Lower leg skin (tissue), 3 donors: ENCODE results near the gene AMY1A.
"Not testable (repeated sequence)": the region's sequence is repeated elsewhere in the genome, so short reads cannot be mapped to it uniquely, and the experiment has no call there.

Experiments used
- CTCF ChIP-seq, 3 donors: fragments of 450-650 bp; IDR thresholded peaks; one replicate each; pipeline ENCODE4 v1.5.1; 2016; ENCODE audit warnings: antibody characterized with exemption in 3 of 3, mild to moderate bottlenecking in 3 of 3, moderate library complexity in 2 of 3
- POLR2A ChIP-seq, 2 donors: fragments of 450-650 bp; IDR thresholded peaks; one replicate each; pipeline ENCODE4 v1.6.1; 2016 to 2017; ENCODE audit warnings: antibody characterized with exemption in 2 of 2, mild to moderate bottlenecking in 1 of 2, moderate library complexity in 1 of 2

- TF ChIP-seq CTCF, POLR2A (IDR thresholded peaks at IDR 0.05): not testable (repeated sequence)
Measured at GRCh38 chr1:103641194-103641593, 14.4 kb upstream of the AMY1A start.
